ENCODE results near the gene OR1S1. TPM values are rescaled to one million over a fixed set of nuclear protein-coding genes. Genes with fewer than 3 reads are reported as not detected.

Gene OR1S1
- total RNA-seq, 1 experiment from 2014 or later: not detected

- Histone ChIP-seq H3K27me3 (ENCODE audit: low read length) (peaks cover 39% of the 10 kb centered on the region), H3K79me2 (ENCODE audit: low read length) (no peaks in the 10 kb centered on the region), H3F3A (ENCODE audit: low read length, unreplicated experiment) (no peaks in the 10 kb centered on the region), H3K9ac (ENCODE audit: low read length) (no peak overlapping the region), H2AFZ (ENCODE audit: low read length) (no peak overlapping the region), H3K27ac (ENCODE audit: low read length) (no peak overlapping the region), H3K4me3 (ENCODE audit: low read length) (no peak overlapping the region), H3K36me3 (ENCODE audit: low read depth, low read length) (no peaks in the 10 kb centered on the region), H4K20me1 (ENCODE audit: low read length) (no peaks in the 10 kb centered on the region), H3K9me3 (ENCODE audit: low read length) (no peaks in the 10 kb centered on the region), H3K9me2 (replicated peaks; ENCODE audit: low read length) (no peaks in the 10 kb centered on the region), H3K4me1 (ENCODE audit: insufficient read depth, low read length) (no peaks in the 10 kb centered on the region), H3K4me2 (ENCODE audit: low read length) (no peak overlapping the region)
- ChIA-PET POLR2A (ENCODE audit: unreplicated experiment) (no interaction called here), CTCF (no interaction called here)
- no TSS peak for BruUV-seq (replicated peaks)
- DNase-seq (no peak), ATAC-seq (no peak)
- TF ChIP-seq EZH2phosphoT487 (IDR thresholded peaks at IDR 0.05; ENCODE audit: borderline replicate concordance, low read length): no peak
- TF ChIP-seq, protein P1, sequence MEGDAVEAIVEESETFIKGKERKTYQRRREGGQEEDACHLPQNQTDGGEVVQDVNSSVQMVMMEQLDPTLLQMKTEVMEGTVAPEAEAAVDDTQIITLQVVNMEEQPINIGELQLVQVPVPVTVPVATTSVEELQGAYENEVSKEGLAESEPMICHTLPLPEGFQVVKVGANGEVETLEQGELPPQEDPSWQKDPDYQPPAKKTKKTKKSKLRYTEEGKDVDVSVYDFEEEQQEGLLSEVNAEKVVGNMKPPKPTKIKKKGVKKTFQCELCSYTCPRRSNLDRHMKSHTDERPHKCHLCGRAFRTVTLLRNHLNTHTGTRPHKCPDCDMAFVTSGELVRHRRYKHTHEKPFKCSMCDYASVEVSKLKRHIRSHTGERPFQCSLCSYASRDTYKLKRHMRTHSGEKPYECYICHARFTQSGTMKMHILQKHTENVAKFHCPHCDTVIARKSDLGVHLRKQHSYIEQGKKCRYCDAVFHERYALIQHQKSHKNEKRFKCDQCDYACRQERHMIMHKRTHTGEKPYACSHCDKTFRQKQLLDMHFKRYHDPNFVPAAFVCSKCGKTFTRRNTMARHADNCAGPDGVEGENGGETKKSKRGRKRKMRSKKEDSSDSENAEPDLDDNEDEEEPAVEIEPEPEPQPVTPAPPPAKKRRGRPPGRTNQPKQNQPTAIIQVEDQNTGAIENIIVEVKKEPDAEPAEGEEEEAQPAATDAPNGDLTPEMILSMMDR (conservative IDR thresholded peaks at IDR 0.05; ENCODE audit: low read depth, low read length): no peak
- no peak for TF ChIP-seq EZH2 (IDR thresholded peaks at IDR 0.05; ENCODE audit: low read length, unreplicated experiment)
- intact Hi-C loops (cut with micrococcal nuclease): no loop called here
Observed at GRCh38 chr11:58179648-58180047, 32.9 kb upstream of the OR1S1 start.

DNA sequence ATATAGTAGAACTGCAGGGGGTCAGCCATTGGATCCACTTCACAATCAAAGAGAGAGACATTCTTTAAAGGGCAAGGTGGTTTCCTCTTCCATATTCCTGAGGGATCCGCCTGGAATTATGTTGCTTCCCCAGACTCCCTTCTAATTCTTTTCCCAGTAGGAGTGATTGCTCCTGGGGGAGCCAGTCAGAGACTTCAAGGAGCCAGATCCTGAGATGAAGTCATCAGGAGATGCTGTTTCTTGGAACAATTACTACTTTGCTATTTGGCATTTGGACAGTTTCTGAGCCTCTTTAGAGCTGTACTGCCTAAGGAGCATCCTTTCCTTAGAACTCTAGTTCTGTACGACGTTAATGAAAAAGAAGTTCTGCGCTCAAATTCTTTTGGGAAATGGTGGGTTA lies 25.6 kb upstream of the OR1S1 start:
- ChIA-PET CTCF (no interaction called here), POLR2A (ENCODE audit: unreplicated experiment) (no interaction called here)
- Histone ChIP-seq H3K27ac (ENCODE audit: low read length) (no peak overlapping the region), H3K4me3 (ENCODE audit: low read length) (no peak overlapping the region), H2AFZ (ENCODE audit: low read length) (no peak overlapping the region), H3K27me3 (ENCODE audit: low read length) (peaks cover 7% of the 10 kb centered on the region; the same call in 1 of the 2 replicates), H3K4me2 (ENCODE audit: low read length) (no peak overlapping the region), H3K4me1 (ENCODE audit: insufficient read depth, low read length) (no peaks in the 10 kb centered on the region), H3K9me2 (replicated peaks; ENCODE audit: low read length) (no peaks in the 10 kb centered on the region), H3K9ac (ENCODE audit: low read length) (no peak overlapping the region), H4K20me1 (ENCODE audit: low read length) (no peaks in the 10 kb centered on the region), H3F3A (ENCODE audit: low read length, unreplicated experiment) (no peaks in the 10 kb centered on the region), H3K36me3 (ENCODE audit: low read depth, low read length) (no peaks in the 10 kb centered on the region), H3K79me2 (ENCODE audit: low read length) (no peaks in the 10 kb centered on the region), H3K9me3 (ENCODE audit: low read length) (no peaks in the 10 kb centered on the region)
- intact Hi-C loops (cut with micrococcal nuclease): no loop called here
- ATAC-seq (no peak), DNase-seq (no peak)
- BruUV-seq (replicated peaks): no TSS peak
- TF ChIP-seq, protein P1 (conservative IDR thresholded peaks at IDR 0.05; ENCODE audit: low read depth, low read length): no peak
- TF ChIP-seq EZH2 (IDR thresholded peaks at IDR 0.05; ENCODE audit: low read length, unreplicated experiment) (no peak), EZH2phosphoT487 (IDR thresholded peaks at IDR 0.05; ENCODE audit: borderline replicate concordance, low read length) (no peak)

GRCh38 chr11:58188770-58189169 lies 23.8 kb upstream of the OR1S1 start, which contains the start of gene OR9Q2:
Gene OR9Q2, plus strand, starts transcription at chr11:58189070. Its CDS starts 1,421 bp downstream, at chr11:58190491.
- no peaks in the 10 kb centered on the region for H3K9me2 ChIP-seq (replicated peaks; ENCODE audit: low read length)
- TF ChIP-seq EZH2 (IDR thresholded peaks at IDR 0.05; ENCODE audit: low read length, unreplicated experiment): no peak
- no peak for TF ChIP-seq EZH2phosphoT487 (IDR thresholded peaks at IDR 0.05; ENCODE audit: borderline replicate concordance, low read length)
- TF ChIP-seq, protein P1 (conservative IDR thresholded peaks at IDR 0.05; ENCODE audit: low read depth, low read length): no peak
- BruUV-seq (replicated peaks): no TSS peak
- CTCF ChIA-PET: no interaction called here
- H3K4me2 ChIP-seq (ENCODE audit: low read length): no peak within 1 kb of the TSS
- no peak within 1 kb of the TSS for H3K9ac ChIP-seq (ENCODE audit: low read length)
- no peaks in the 10 kb centered on the region for H3K36me3 ChIP-seq (ENCODE audit: low read depth, low read length)
- ATAC-seq (no peak), DNase-seq (no peak)
- H3K27me3 ChIP-seq (ENCODE audit: low read length): peaks cover 7% of the 10 kb centered on the region; the same call in 1 of the 2 replicates
- H3F3A ChIP-seq (ENCODE audit: low read length, unreplicated experiment): no peaks in the 10 kb centered on the region
- no peaks in the 10 kb centered on the region for H3K4me1 ChIP-seq (ENCODE audit: insufficient read depth, low read length)
- POLR2A ChIA-PET (ENCODE audit: unreplicated experiment): no interaction called here
- H3K79me2 ChIP-seq (ENCODE audit: low read length): no peaks in the 10 kb centered on the region
- H3K27ac ChIP-seq (ENCODE audit: low read length): no peak within 1 kb of the TSS
- intact Hi-C loops (cut with micrococcal nuclease): no loop called here
- H4K20me1 ChIP-seq (ENCODE audit: low read length): no peaks in the 10 kb centered on the region
- no peak within 1 kb of the TSS for H3K4me3 ChIP-seq (ENCODE audit: low read length)
- H3K9me3 ChIP-seq (ENCODE audit: low read length): no peaks in the 10 kb centered on the region
- no peak within 1 kb of the TSS for H2AFZ ChIP-seq (ENCODE audit: low read length)
